Bronchial epithelial cell (primary cell): ENCODE measurements around the gene CTNND2. TPM values are rescaled to one million over a fixed set of nuclear protein-coding genes. Genes with fewer than 3 reads are reported as not detected.
A peak's percentile ranks its signal among the peaks of the same experiment; 100 is the strongest.
"Not testable (repeated sequence)": the region's sequence is repeated elsewhere in the genome, so short reads cannot be mapped to it uniquely, and the experiment has no call there.

ENCODE experiments used
- DNase-seq: peaks from one replicate; pipeline ENCODE4 v3.0.0-alpha.2; 2010; ENCODE audit warnings: low read depth
- FAIRE-seq: peaks from 2 replicates; lab custom pipeline; 2011; peaks lifted over from hg19 to GRCh38; lab: Jason Lieb, UNC
- H3K27me3 ChIP-seq: 2 replicates; pipeline ENCODE4 v1.5.1; 2011; ENCODE audit warnings: low read length; ENCODE audit not compliant: control insufficient read depth, insufficient read depth
- H3K36me3 ChIP-seq: 2 replicates; pipeline ENCODE4 v1.5.1; 2011; ENCODE audit warnings: low read length; ENCODE audit not compliant: control insufficient read depth, insufficient read depth
- H3K4me3 ChIP-seq: 2 replicates; pipeline ENCODE4 v1.5.1; 2011; ENCODE audit warnings: mild to moderate bottlenecking, low read depth, low read length, control low read depth
- total RNA-seq: library from RNA; depleted of rRNA; stranded (reverse); fragments of >200 nt; gene quantifications from 2 replicates; pipeline ENCODE4 v1.2.1, GENCODE V29; 2014
- TF ChIP-seq, protein P1 (sequence below): IDR thresholded peaks from 2 replicates; pipeline ENCODE4 v1.5.1; 2011; ENCODE audit warnings: mild to moderate bottlenecking, moderate library complexity, low read length, control low read depth, inconsistent platforms; ENCODE audit not compliant: insufficient read depth, severe bottlenecking

CTNND2 gene
- total RNA-seq, 1 donor from 2014 or later, result not detected

DNA sequence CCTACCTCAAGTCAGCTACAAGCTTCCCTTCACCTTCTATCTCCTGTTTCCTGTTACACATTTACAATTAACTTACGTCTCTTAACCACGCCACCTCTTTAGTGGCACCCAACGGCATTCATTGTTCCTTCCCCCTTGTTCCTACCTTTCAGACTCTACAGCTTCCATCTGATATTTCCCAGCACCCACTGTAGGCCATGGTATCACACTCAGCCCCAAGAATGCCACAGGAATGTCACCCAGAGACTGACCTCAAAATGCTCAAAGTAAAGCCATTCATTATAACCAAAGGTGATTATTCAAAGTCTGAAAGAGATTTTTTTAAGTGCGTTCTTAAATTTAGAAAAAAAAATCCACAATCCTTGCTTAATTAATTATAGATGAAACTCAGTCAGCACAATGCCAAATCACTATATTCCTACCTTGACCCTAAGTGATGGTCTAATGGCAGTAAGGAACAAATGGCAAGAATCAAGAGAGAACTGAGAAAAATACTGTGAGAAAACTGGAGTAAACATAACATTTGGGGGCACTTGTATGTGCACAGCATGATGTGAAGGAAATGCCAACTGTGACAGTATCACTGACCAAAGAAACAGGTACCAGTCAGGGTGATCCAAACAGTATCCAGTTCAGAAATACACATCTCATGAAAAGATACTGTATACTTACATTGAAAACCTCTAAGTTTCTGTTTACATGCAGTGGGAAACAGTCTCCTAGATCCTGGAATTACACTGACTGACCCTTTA, 52.1 kb downstream of the CTNND2 start:
- FAIRE-seq (no peak), DNase-seq (no peak)
- TF ChIP-seq, protein P1, sequence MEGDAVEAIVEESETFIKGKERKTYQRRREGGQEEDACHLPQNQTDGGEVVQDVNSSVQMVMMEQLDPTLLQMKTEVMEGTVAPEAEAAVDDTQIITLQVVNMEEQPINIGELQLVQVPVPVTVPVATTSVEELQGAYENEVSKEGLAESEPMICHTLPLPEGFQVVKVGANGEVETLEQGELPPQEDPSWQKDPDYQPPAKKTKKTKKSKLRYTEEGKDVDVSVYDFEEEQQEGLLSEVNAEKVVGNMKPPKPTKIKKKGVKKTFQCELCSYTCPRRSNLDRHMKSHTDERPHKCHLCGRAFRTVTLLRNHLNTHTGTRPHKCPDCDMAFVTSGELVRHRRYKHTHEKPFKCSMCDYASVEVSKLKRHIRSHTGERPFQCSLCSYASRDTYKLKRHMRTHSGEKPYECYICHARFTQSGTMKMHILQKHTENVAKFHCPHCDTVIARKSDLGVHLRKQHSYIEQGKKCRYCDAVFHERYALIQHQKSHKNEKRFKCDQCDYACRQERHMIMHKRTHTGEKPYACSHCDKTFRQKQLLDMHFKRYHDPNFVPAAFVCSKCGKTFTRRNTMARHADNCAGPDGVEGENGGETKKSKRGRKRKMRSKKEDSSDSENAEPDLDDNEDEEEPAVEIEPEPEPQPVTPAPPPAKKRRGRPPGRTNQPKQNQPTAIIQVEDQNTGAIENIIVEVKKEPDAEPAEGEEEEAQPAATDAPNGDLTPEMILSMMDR, result no peak
- Histone ChIP-seq H3K36me3 (no peaks in the 10 kb centered on the region), H3K27me3 (no peaks in the 10 kb centered on the region), H3K4me3 (no peak overlapping the region)

- DNase-seq (peak; percentile 58), FAIRE-seq (no peak)
- TF ChIP-seq, protein P1, result no peak
Observed at GRCh38 chr5:11851416-11851815, 52.8 kb downstream of the CTNND2 start.

GRCh38 chr5:11828566-11828965, 75.7 kb downstream of the CTNND2 start:
- FAIRE-seq, H3K4me3 ChIP-seq, H3K36me3 ChIP-seq, H3K27me3 ChIP-seq, DNase-seq: not testable (repeated sequence)

More at GRCh38 chr5:11851416-11851815, 52.8 kb downstream of the CTNND2 start:
- no peaks in the 10 kb centered on the region for H3K27me3 ChIP-seq
- no peaks in the 10 kb centered on the region for H3K36me3 ChIP-seq
- H3K4me3 ChIP-seq, result no peak overlapping the region

- no peak for DNase-seq
- no peak for FAIRE-seq
- TF ChIP-seq, protein P1, result no peak
- no peaks in the 10 kb centered on the region for H3K36me3 ChIP-seq
- no peak overlapping the region for H3K4me3 ChIP-seq
- H3K27me3 ChIP-seq, result no peaks in the 10 kb centered on the region
Observed at GRCh38 chr5:11822598-11822997, 81.6 kb downstream of the CTNND2 start.

DNA sequence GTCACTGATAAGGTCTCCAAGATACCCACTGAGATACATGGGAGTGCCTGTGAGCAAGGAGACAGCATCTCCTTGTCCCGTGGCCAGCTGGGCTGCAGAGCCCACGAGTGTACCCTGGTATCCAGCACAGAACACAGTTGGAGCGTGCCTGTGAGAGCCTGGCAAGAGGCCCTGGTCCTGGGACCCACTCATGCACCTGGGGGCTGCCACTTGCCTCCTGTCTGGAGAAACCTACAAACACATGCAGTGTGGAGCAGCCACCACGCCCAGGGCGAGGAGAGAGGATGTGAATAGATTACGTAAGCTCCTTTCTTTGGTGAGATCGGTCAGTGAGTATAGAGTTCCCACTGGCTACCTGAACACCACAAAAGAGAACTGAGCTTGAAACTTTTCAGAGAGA, 88.3 kb downstream of the CTNND2 start:
- no peaks in the 10 kb centered on the region for H3K36me3 ChIP-seq
- FAIRE-seq (no peak), DNase-seq (no peak)
- H3K4me3 ChIP-seq, result no peak overlapping the region
- TF ChIP-seq, protein P1, result no peak
- no peaks in the 10 kb centered on the region for H3K27me3 ChIP-seq

DNA sequence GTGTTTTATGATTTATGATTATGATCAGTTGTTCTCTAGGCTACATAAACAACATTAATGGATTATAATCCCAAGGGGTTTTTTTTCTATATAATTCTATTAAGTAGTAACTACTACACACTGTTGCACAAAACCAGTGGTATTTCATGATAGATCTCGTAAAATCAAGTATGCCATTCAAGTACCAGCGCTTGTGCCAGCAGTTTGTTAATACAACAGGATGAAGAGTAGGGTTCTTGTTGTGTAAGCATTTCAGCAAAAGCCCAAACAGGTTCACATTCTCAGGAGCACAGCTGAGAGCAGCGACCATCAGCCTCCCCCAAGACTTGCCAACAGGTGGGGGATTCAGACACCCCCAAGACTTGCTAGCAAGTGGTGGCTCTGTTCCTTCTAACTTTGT, 88.8 kb downstream of the CTNND2 start:
- Histone ChIP-seq H3K4me3 (no peak overlapping the region), H3K36me3 (no peaks in the 10 kb centered on the region), H3K27me3 (no peaks in the 10 kb centered on the region)
- DNase-seq, result no peak
- FAIRE-seq, result no peak
- TF ChIP-seq, protein P1, result no peak
